HG03064 (cell line): ENCODE measurements around the gene SNPH.
"Not testable (repeated sequence)": the region's sequence is repeated elsewhere in the genome, so short reads cannot be mapped to it uniquely, and the experiment has no call there.

Source experiments
- ATAC-seq: cut with Tn5 transposase; IDR thresholded peaks from one replicate; pipeline ENCODE4 v1.9.1; 2021; ENCODE audit warnings: low read depth; ENCODE audit not compliant: unreplicated experiment

SNPH gene

DNA sequence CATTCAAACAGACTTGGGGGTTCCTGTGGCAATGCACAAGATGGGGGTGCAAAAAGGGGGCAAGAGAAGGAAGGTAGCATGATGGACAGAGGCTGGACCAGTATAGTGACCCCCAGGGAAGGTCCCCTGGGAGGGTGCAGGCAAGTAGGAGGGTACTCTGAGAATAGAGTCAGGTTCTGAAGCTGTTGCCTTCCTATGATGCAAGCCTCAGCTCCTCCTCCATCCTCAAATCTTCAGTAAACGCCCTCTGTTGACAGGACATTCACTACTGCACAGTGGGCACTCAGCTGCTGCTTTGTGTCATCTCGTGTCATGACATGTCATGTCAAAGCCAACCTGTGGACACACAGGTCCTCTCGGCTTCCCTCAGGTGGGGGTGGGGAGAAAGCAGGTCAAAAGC lies 68.7 kb downstream of the SNPH start:
- ATAC-seq: no peak

DNA sequence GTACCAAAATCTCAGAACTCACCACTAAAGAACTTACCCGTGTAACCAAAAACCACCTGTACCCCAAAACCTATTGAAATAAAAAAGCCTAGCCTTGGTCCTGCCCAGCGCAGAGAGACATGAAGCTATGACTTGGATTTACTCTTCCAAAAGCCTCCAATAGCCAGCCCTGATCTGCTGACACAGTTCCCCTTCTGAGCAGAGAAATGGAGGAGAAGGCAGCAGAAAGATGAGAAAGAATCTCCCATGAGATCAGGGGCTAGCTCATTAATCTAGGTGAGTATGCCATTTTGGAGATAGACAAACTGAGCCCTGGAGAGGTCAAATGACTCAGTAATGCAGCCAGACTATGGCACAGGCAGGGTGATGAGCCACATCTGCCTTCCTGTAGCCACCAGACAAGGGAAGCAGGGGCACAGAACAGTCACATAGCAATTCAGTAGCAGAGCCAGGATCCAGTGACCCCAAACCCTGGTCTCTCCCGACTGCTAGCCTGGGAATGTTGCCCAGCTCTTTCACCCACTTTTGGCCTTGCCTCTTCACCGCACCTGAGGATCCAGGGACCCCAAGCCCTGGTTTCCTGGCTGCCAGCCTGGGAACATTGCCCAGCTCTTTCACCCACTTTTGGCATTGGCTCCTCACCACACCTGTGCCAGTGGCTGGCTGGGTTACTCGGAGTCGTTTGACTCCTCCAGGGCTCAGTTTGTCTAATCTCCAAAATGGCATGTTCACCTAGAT lies 70.0 kb downstream of the SNPH start:
- no peak for ATAC-seq

DNA sequence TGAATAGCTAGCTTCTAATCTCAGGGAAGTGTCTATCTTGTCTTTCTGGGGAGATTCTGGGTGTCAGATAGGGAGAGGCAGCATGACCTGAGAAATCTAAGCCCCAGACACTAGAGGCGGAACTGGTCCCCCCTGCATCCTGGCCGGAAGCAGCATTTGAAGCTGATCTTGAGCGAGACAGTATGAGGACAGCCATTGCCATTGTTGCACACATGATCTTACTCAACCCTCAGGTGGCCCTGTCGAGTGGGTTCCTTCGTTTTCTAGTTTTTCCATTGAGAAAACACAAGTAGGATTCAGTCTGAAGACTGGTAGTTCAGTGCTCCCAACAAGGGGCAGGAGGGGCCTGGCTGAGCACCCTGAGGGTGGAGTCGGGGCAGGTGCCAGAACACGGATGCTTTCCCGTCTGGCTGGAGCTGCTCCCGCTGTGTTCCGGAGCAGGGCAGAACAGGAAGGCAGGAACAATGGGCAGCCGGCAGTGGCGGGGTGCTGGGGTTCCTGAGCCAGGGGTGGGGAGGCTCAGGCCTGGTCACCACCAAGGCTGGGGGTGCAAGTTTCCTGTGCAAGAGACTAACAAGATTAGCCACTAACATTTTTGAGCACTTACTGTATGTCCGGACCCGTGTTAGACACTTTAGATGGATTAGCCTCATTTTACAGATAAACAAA lies 70.7 kb downstream of the SNPH start:
- no peak for ATAC-seq

DNA sequence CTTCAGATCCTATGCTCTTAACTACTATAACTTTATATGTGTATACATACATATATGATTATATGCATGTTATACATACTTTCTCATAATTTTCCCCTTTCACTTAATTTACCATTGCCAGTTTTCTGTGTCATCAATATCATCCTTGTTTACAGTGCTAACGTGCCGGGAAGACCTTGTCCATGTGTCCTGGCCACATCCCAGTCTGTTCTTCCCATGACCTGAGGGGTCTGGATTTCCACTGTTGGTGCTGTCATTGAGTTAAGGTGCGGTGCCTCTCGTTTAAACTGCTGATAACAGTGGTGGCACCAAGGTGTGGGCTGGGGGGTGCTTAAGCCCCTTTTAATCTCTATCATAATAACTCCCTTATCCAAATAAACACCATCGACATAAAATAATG lies 71.3 kb downstream of the SNPH start:
- no peak for ATAC-seq

DNA sequence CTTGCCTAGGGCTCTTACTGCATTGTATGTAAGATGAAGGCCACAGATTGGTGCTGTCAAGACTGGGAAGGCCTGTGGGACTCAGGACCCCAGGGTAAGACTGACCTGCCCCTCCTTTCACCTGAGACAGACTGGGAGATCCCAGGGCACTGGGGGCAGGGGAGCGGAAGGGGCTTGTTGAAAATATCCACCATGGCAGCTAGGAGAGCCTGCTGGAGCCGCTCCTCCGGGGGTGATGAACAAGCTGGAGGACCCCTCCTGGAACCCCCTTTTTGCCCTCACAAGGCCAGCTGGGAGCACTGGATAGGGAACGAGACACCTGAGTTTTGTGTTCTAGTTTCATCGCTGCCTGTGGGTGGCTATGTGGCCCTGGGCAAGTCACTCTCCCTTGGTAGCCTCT lies 72.0 kb downstream of the SNPH start:
- no peak for ATAC-seq

DNA sequence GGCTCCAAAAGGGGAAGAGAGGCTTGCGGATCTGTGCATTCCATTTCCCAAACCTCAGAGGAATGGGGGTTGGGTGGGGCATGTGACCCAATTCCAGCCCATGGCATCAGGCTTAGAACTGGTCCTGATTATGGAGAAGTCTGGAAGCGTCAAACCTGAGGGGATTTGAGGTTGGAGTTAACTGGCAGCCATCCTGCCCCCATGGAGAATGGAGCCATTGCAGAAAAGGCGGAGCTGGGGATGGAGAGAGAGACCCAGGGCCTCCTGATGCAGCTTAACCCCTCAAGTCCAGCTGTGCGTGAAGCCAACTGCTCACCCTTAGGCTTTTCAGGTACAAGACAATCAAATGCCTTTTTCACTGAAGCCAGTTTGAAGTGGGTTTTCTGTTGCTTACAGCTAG lies 72.7 kb downstream of the SNPH start:
- ATAC-seq: no peak

DNA sequence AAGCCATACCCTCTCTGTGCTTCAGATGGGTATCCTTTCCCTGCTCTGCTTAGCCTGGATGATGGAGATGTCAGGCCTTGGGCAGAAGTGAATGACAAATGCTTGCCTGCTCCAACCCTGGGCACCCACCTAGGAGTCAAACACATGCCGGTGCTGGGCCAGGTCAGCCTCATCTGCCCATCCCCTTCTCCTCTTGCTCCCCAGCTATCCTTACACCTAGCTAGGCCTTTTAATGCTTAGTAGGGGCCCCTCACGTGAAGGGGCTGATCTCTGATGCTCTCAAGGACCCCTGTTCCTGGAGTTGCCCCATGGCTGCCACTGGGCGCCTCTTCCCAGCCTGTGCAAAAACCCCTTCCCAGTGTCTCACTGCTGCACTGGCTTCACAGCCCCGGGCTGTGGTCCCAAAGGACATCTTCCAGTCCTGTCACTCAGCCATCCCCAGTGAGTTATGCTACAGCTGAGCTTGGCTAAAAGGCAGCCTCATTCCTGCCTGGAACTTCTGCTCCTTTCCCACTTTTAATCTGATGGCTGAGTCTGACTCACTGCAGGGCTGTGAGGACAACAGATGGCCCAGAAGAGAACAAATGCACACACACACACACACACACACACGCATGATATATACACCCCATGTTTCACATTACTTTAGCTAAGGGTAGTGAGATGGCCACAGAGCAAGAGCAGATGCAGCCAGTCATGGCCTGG lies 75.6 kb downstream of the SNPH start:
- ATAC-seq: no peak

DNA sequence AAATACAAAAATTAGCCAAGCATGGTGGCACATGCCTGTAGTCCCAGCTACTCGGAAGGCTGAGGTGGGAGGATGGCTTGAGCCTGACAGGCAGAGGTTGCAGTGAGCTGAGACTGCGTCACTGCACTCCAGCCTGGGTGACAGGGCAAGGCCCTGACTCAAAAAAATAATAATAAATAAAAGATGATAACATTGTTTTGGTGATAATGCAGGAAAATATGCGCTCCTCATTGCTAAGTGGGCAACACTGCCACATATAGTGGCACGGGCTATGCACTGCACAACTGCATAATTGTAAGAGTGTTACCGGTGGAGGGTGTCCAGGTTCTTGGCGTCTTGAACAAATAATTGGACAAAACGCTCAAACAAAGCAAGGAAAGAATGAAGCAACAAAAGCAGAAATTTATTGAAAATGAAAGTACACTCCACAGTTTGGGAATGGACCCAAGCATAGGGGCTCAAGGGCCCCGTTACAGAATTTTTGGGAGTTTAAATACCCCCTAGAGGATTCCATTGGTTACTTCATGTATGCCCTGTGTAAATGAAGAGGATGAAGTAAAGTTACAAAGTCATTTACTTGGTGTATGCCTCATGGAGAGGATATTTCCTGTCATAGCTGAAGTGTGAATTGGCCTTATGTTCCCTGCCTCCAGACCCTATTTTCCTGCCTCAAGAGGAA lies 77.5 kb downstream of the SNPH start:
- ATAC-seq: not testable (repeated sequence)

DNA sequence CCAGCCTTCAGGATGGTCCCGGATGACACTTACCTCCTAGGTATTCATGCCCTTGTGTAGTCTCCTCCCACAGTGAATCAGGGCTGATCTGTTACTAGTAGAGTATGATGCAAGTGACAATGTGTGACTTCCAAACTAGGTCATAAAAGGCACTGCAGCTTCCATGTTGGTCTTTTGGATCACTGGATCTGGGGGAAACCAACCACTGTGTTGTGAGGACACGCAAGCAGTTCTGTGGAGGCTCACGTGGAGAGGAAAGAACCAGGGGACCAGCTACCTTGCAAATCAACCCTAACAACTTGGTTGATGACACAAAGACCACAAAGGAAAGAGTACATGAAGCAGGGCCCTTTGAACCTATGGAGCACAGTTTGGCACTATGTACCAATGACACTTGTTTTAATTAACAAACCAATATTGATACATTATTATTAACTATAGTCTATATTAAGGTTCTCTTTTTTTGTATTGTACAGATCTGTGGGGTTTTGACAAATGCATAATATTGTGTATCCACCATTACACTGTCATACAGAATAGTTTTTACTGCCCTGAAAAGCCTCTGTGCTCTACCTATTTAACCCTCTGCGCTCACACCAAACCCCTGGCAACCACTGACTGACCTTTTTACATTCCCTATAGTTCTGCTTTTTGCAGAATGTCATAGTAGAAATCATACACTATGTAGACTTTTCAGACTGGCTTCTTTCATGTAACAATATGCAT lies 79.1 kb downstream of the SNPH start:
- no peak for ATAC-seq

DNA sequence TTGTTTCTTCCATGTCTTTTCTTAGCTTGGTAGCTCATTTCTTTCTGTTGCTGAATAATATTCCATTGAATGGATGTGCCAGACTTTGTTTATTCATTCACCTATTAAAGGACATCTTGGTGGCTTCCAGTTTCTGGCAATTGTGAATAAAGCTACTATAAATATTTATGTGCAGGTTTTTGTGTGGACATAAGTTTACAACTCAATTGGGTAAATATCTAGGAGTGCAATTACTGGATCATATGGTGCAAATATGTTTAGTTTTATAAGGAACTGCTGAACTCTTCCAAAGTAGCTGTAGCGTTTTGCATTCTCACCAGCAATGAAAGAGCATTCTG lies 79.6 kb downstream of the SNPH start:
- ATAC-seq: no peak

DNA sequence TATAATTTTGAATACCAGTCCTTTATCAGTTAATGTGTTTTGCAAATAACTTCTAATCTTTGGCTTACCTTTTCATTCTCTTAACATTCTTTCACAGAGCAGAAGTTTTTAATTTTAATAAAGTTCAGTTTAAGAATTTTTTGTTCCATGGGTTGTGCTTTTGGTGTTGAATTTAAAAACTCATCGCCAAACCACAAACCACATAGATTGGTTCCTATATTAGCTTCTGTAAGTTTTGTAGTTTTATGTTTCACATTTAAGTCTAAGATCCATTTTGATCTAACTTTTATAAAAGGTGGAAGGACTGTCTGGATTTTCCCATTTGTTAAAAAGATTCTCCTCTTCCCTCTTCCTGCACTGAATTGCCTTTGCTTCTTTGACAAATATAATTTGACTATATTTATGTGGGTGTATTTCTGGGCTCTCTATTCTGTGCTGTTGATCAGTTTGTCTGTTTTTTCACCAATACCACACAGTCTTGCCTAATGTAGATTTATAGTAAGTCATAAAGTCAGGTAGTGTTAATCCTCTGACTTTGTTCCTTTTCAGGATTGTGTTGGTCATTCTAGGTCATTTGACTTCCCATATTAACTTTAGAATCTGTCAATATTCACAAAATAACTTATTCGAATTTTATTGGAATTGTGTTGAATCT lies 80.3 kb downstream of the SNPH start:
- no peak for ATAC-seq

DNA sequence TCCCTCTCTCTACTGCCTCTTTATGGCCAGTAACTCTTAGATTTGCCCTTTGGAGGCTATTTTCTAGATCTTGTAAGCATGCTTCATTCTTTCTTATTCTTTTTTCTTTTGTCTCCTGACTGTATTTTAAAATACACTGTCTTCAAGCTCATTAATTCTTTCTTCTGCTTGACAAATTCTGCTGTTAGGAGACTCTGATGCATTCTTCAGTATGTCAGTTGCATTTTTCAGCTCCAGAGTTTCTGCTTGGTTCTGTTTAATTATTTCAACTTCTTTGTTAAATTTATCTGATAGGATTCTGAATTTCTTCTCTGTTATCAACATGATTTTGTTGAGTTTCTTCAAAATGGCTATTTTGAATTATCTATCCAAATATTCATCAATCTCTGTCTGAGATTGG lies 87.9 kb downstream of the SNPH start:
- ATAC-seq: no peak

DNA sequence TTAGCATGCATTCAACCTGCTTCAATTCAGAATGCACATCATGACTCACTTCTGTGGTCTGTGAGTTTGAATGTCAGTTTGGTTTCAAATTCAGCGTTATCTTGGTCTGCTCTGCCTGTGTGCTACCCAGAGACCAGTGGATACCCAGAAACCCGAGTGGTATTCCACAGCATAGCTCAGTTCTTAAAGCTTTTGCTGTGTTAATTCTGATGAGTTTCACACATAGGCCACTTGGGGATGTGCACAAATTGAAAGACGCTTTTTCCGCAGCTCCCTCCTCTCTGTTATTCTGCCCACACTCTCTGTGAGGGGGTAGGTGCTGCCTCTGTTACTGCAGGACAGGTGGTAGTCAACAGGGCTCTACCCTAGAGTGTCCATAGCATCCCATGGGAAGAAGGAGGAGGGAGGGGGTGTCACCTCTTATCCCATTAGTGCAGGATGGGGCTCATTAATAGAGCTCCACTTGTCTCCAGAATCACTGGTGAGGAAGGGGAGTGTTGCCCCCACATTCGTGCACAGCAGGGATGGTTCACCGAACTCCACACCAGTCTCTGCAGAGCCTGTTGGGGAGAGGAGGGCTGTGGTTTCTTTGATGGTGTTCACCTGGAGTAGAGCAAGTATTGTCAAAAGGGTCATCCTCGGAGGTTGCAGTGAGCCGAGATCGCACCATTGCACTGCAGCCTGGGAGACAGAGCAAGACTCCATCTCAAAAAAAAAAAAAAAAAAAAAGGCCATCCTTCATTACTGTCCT lies 92.0 kb downstream of the SNPH start:
- ATAC-seq: no peak
